SIG-M5 (cell line): ENCODE data around the gene PPP3CA.

Experiments
- DNase-seq: peaks from one replicate; lab custom pipeline; 2025; lab: John Stamatoyannopoulos, UW

Gene PPP3CA

GRCh38 chr4:101331017-101331416 is 16.3 kb downstream of the PPP3CA start:
- no peak for DNase-seq

- DNase-seq = no peak
Observed at GRCh38 chr4:101329592-101329991, 17.7 kb downstream of the PPP3CA start.

- DNase-seq = no peak
Observed at GRCh38 chr4:101328063-101328602, 19.2 kb downstream of the PPP3CA start.

GRCh38 chr4:101326576-101326975 is 20.8 kb downstream of the PPP3CA start:
- no peak for DNase-seq

- DNase-seq = no peak
Observed at GRCh38 chr4:101322743-101323142, 24.6 kb downstream of the PPP3CA start.

- no peak for DNase-seq
Observed at GRCh38 chr4:101321481-101322042, 25.8 kb downstream of the PPP3CA start.

- no peak for DNase-seq
Observed at GRCh38 chr4:101315786-101316185, 31.5 kb downstream of the PPP3CA start.

GRCh38 chr4:101315041-101315440 is 32.3 kb downstream of the PPP3CA start:
- no peak for DNase-seq

- DNase-seq = no peak
Observed at GRCh38 chr4:101309925-101310324, 37.4 kb downstream of the PPP3CA start.

- DNase-seq = no peak
Observed at GRCh38 chr4:101307899-101308298, 39.4 kb downstream of the PPP3CA start.

- DNase-seq = no peak
Observed at GRCh38 chr4:101306764-101307615, 40.3 kb downstream of the PPP3CA start.

GRCh38 chr4:101306225-101306624 is 41.1 kb downstream of the PPP3CA start:
- DNase-seq = no peak

GRCh38 chr4:101304916-101305315 is 42.4 kb downstream of the PPP3CA start:
- DNase-seq = no peak

- no peak for DNase-seq
Observed at GRCh38 chr4:101299899-101300540, 47.3 kb downstream of the PPP3CA start.

GRCh38 chr4:101299021-101299420 is 48.3 kb downstream of the PPP3CA start:
- no peak for DNase-seq

GRCh38 chr4:101295691-101296090 is 51.6 kb downstream of the PPP3CA start:
- no peak for DNase-seq

GRCh38 chr4:101294597-101294996 is 52.7 kb downstream of the PPP3CA start:
- DNase-seq = no peak

GRCh38 chr4:101292901-101293300 is 54.4 kb downstream of the PPP3CA start:
- DNase-seq = no peak

GRCh38 chr4:101292214-101292613 is 55.1 kb downstream of the PPP3CA start:
- no peak for DNase-seq

GRCh38 chr4:101291198-101291597 is 56.1 kb downstream of the PPP3CA start:
- DNase-seq = no peak

- no peak for DNase-seq
Observed at GRCh38 chr4:101290654-101291053, 56.7 kb downstream of the PPP3CA start.

- DNase-seq = no peak
Observed at GRCh38 chr4:101289306-101289705, 58.0 kb downstream of the PPP3CA start.
